CD4-positive, alpha-beta T cell treated with Interleukin-15 for 4 hours (primary cell): Measurements from ENCODE around the gene ATXN2L.
"Not testable (repeated sequence)": the region's sequence is repeated elsewhere in the genome, so short reads cannot be mapped to it uniquely, and the experiment has no call there.

Source experiments
- DNase-seq: peaks from one replicate; pipeline ENCODE4 v3.0.0-alpha.2; 2020; ENCODE audit warnings: low spot score

Gene ATXN2L, protein sequence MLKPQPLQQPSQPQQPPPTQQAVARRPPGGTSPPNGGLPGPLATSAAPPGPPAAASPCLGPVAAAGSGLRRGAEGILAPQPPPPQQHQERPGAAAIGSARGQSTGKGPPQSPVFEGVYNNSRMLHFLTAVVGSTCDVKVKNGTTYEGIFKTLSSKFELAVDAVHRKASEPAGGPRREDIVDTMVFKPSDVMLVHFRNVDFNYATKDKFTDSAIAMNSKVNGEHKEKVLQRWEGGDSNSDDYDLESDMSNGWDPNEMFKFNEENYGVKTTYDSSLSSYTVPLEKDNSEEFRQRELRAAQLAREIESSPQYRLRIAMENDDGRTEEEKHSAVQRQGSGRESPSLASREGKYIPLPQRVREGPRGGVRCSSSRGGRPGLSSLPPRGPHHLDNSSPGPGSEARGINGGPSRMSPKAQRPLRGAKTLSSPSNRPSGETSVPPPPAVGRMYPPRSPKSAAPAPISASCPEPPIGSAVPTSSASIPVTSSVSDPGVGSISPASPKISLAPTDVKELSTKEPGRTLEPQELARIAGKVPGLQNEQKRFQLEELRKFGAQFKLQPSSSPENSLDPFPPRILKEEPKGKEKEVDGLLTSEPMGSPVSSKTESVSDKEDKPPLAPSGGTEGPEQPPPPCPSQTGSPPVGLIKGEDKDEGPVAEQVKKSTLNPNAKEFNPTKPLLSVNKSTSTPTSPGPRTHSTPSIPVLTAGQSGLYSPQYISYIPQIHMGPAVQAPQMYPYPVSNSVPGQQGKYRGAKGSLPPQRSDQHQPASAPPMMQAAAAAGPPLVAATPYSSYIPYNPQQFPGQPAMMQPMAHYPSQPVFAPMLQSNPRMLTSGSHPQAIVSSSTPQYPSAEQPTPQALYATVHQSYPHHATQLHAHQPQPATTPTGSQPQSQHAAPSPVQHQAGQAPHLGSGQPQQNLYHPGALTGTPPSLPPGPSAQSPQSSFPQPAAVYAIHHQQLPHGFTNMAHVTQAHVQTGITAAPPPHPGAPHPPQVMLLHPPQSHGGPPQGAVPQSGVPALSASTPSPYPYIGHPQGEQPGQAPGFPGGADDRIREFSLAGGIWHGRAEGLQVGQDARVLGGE

GRCh38 chr16:28822520-28823290, at the start of gene ATXN2L:
Gene ATXN2L, plus strand, starts transcription at chr16:28822999. Its CDS starts 261 bp downstream, at chr16:28823260.
- DNase-seq = peak; percentile 93

DNA sequence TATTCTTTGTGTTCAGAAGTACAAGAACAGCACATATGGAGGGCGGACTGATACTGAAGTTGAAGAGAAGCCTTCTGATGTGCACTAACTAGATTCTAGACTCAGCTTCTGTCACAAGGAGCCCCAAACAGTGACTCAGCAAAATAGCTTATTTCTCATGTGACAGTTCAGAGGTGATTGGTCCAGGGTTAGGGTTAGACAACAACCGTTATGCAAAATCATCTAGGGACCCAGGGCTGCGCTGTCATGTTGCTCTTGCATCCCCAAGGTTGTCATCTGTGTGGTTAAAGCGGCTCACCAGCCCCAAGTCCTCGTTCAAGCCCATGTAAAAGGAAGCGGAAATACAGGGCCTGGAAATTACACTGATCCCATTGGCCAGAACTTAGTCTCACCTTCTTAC, 41.1 kb upstream of the ATXN2L start:
- DNase-seq = not testable (repeated sequence)

GRCh38 chr16:28782357-28782756, 40.4 kb upstream of the ATXN2L start:
- not testable (repeated sequence) for DNase-seq

DNA sequence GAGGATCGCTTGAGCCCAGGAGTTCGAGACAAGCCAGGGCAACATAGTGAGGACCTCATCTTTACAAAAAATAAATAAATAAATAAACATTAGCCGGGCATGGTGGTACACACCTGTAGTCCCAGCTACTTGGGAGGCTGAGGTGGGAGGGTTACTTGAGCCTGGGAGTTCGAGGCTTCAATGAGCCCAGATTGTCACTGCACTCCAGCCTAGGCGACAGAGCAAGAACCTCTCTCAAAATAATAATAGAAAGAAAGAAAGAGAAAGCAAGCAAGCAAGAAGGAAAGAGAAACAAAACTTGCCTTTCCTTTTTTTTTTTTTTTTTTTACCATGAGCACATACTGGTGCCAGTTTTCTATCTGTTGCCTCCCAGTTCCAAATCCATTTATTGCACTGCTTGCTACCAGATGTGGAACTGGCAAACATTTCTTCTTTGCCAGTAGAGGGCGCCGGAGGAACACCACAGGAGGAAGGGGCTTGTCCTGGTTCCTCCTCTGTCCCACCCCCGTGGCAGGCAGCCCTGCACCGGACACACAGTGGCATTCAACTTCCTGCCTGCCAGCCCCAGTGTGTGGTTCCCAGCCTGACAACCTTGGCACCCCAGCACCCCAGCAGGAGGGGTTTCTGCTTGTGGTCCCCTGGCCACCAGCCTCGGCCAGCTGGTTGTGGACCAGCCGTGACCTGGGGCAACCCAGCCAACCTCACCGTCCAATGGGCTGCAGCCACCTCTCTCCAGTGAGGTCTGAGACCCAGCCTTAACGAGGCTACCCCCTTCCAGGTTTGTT, 20.4 kb upstream of the ATXN2L start:
- DNase-seq = peak; percentile 72

DNA sequence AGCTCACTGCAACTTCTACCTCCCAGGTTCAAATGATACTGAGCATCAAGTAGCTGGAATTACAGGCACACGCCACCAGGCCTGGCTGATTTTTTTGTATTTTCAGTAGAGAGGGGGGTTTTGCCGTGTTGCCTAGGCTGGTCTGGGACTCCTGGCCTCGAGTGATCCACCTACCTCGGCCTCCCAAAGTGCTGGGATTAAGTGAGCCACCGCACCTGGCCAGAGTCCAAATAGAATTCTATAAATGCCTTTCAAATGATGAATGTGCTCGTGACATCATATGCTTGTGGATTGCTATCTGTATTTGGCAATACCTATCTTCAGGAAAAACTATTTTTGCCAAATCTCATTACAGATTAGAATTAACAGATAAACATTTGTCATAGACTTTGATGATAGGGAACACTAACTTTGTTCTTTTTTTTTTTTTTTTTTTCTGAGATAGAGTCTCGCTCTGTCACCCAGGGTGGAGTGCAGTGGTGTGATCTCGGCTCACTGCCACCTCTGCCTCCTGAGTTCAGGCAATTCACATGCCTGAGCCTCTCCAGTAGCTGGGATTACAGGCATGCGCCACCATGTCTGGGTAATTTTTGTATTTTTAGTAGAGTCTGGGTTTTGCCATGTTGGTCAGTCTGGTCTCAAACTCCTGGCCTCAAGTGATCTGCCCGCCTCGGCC, 15.2 kb upstream of the ATXN2L start:
- not testable (repeated sequence) for DNase-seq

DNA sequence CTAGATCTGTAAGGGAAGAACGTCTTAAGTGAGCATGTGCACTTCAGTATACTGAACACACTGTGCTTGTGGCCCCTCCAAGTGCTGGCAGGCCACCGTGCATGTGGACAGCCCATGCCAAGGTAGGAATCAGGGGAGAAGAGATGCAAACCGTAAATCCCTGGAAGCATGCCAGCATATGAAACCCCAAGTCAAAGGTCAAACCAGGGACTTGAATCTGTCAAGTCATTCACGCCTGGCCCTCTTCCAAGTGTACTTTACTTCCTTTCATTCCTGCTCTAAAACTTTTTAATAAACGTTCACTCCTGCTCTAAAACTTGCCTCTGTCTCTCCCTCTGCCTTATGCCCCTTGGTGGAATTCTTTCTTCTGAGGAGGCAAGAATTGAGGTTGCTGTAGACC, 2.8 kb upstream of the ATXN2L start:
- no peak for DNase-seq

DNA sequence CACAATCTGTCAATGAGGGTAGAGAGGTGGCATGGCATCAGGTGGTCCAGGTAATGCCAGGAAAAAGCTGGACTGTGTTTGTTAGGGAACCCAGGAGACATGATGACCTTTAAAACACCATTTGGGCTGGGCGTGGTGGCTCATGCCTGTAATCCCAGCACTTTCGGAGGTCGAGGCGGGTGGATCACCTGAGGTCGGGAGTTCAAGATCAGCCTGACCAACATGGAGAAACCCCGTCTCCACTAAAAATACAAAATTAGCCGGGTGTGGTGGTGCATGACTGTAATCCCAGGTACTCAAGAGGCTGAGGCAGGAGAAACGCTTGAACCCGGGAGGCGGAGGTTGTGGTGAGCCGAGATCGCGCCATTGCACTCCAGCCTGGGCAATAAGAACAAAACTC, 2.3 kb upstream of the ATXN2L start:
- DNase-seq = not testable (repeated sequence)

GRCh38 chr16:28821874-28822519, 802 bp upstream of the ATXN2L start:
- no peak for DNase-seq

DNA sequence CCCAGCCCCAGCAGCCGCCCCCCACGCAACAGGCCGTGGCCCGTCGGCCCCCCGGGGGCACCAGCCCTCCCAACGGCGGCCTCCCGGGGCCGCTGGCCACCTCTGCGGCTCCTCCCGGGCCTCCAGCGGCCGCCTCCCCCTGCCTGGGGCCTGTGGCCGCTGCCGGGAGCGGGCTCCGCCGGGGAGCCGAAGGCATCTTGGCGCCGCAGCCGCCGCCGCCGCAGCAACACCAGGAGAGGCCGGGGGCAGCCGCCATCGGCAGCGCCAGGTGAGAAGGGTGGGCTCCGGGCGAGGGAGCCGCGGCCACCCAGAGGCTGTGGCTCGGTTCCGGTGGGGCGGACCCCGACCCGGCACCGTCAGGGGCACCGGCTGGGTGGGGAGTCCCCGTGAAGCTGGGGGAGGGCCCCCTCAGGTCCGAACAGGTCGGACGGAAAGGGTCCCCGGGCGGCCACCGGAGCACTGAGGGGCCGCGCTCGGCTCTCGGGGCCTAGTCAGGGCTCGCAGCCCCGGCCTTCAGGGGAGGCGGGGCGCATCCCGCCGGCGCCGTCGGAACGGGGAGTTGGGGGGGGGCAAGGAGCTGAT, 583 bp downstream of the ATXN2L start:
- no peak for DNase-seq

GRCh38 chr16:28823873-28824716, 1.3 kb downstream of the ATXN2L start:
- peak; percentile 96 for DNase-seq

DNA sequence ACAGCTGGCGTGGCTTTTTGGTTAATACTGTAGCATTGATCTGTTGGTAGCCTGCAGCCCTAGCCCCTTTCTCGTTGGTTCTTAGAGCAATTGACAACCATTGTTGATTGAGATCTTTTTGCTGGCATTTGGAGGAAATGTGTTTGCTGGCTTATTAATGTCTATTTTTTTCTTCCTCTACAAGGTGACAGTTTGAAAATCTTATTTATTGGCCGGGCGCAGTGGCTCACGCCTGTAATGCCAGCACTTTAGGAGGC, 1.8 kb downstream of the ATXN2L start:
- DNase-seq = no peak

DNA sequence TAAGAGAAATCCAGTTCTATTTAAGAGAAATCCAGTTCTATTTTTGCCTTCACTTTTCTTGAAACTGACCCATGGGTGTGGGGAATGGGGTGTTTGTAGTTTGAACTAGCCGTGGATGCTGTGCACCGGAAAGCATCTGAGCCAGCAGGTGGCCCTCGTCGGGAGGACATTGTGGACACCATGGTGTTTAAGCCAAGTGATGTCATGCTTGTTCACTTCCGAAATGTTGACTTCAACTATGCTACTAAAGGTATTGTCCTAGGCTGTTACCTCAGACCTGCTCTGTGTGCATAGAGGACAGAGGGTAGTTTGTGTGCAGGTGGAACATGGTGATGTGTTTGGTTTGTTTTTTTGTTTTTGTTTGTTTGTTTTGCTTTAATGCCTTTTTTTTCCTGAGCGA, 3.3 kb downstream of the ATXN2L start:
- DNase-seq = no peak

- DNase-seq = no peak
Observed at GRCh38 chr16:28829747-28830146, 6.9 kb downstream of the ATXN2L start.

DNA sequence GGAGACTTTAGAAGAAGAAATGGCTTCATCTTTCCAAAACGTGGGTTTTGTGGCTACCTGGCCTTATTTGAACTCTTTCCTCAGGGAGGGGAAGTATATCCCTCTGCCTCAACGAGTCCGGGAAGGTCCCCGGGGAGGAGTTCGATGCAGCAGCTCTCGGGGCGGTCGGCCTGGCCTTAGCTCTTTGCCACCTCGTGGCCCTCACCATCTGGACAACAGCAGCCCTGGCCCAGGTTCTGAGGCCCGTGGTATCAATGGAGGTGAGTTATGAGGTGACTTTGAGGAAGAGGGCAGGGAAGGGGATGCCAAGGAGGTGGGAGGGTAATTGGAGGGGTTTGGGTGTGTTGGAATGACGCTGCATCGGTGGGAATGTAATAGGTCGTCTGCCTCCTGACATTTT, 7.7 kb downstream of the ATXN2L start:
- no peak for DNase-seq

GRCh38 chr16:28834349-28834748, 11.6 kb downstream of the ATXN2L start:
- no peak for DNase-seq

- no peak for DNase-seq
Observed at GRCh38 chr16:28834873-28835863, 12.4 kb downstream of the ATXN2L start.

- DNase-seq = no peak
Observed at GRCh38 chr16:28835864-28836760, 13.3 kb downstream of the ATXN2L start.
